ENCODE data around the gene CISH.

The CISH gene

GRCh38 chr3:50610181-50610971 lies 1.2 kb downstream of the CISH start:
- DNase-seq (ENCODE audit: low read depth): no peak
- peak overlapping the region; percentile 68 for H3K4me3 ChIP-seq (replicated peaks; ENCODE audit: low read depth, low read length)
- no peak for TF ChIP-seq CTCF (IDR thresholded peaks at IDR 0.05; ENCODE audit: low read length, missing control alignments)

GRCh38 chr3:50609763-50610085 lies 1.9 kb downstream of the CISH start:
- H3K4me3 ChIP-seq (replicated peaks; ENCODE audit: low read depth, low read length): no peak overlapping the region

GRCh38 chr3:50609071-50609762 lies 2.4 kb downstream of the CISH start:
- no peak for TF ChIP-seq CTCF (IDR thresholded peaks at IDR 0.05; ENCODE audit: low read length, missing control alignments)
- no peak overlapping the region for H3K4me3 ChIP-seq (replicated peaks; ENCODE audit: low read depth, low read length)
- DNase-seq (ENCODE audit: low read depth): no peak

More at GRCh38 chr3:50609763-50610085, 1.9 kb downstream of the CISH start:
- TF ChIP-seq CTCF (IDR thresholded peaks at IDR 0.05; ENCODE audit: low read length, missing control alignments): no peak
- DNase-seq (ENCODE audit: low read depth): no peak

GRCh38 chr3:50608278-50608677 lies 3.3 kb downstream of the CISH start:
- no peak for TF ChIP-seq CTCF (IDR thresholded peaks at IDR 0.05; ENCODE audit: low read length, missing control alignments)
- H3K4me3 ChIP-seq (replicated peaks; ENCODE audit: low read depth, low read length): no peak overlapping the region
- no peak for DNase-seq (ENCODE audit: low read depth)

GRCh38 chr3:50607271-50608091 lies 4.1 kb downstream of the CISH start:
- DNase-seq (ENCODE audit: low read depth): no peak
- TF ChIP-seq CTCF (IDR thresholded peaks at IDR 0.05; ENCODE audit: low read length, missing control alignments): no peak
- H3K4me3 ChIP-seq (replicated peaks; ENCODE audit: low read depth, low read length): no peak overlapping the region

- no peak overlapping the region for H3K4me3 ChIP-seq (replicated peaks; ENCODE audit: low read depth, low read length)
- TF ChIP-seq CTCF (IDR thresholded peaks at IDR 0.05; ENCODE audit: low read length, missing control alignments): no peak
- no peak for DNase-seq (ENCODE audit: low read depth)
These were observed 5.0 kb downstream of the CISH start for GRCh38 chr3:50606596-50606995.
